PC-3 (cell line): Measurements from ENCODE around the gene RIC8B. TPM values are rescaled to one million over a fixed set of nuclear protein-coding genes. Genes with fewer than 3 reads are reported as not detected.

Experiments
- ATAC-seq: fragments of 200-7000 bp; cut with Tn5 transposase; 2 replicates; pipeline ENCODE4 v1.9.1; 2020; ENCODE audit warnings: mild to moderate bottlenecking, moderate library complexity
- BruUV-seq: library from RNA; stranded (reverse); fragments of 400-500 nt; replicated peaks from 2 replicates; lab custom pipeline; 2021; lab: Mats Ljungman, UMichigan
- CTCF ChIA-PET: fragments of 300-600 bp; sonication (Branson Sonifier 250); formaldehyde crosslinking; loops from one replicate; lab custom pipeline; 2022; ENCODE audit warnings: antibody characterized with exemption; lab: Charles Lee
- POLR2A ChIA-PET: fragments of 300-600 bp; sonication (Branson Sonifier 250); formaldehyde crosslinking; loops from one replicate; lab custom pipeline; 2022; ENCODE audit warnings: antibody characterized with exemption; ENCODE audit not compliant: unreplicated experiment; lab: Charles Lee
- DNase-seq: peaks from one replicate; pipeline ENCODE4 v3.0.0-alpha.2; 2015
- H2AFZ ChIP-seq: fragments of 300-600 bp; sonication (generic); 2 replicates; pipeline ENCODE4 v1.6.0; 2016; ENCODE audit warnings: antibody characterized with exemption, low read length
- H3F3A ChIP-seq: fragments of 300-600 bp; sonication (generic); one replicate; pipeline ENCODE4 v1.6.0; 2017; ENCODE audit warnings: antibody characterized with exemption, low read length, control low read depth, mild to moderate bottlenecking; ENCODE audit not compliant: unreplicated experiment
- H3K27ac ChIP-seq: fragments of 300-600 bp; sonication (generic); 2 replicates; pipeline ENCODE4 v1.5.1; 2016; ENCODE audit warnings: mild to moderate bottlenecking, low read length
- H3K27me3 ChIP-seq: fragments of 300-600 bp; sonication (generic); 2 replicates; pipeline ENCODE4 v1.6.1; 2016; ENCODE audit warnings: low read length, mixed read lengths
- H3K36me3 ChIP-seq: fragments of 300-600 bp; sonication (generic); 2 replicates; pipeline ENCODE4 v1.6.1; 2016; ENCODE audit warnings: low read depth, mixed run types, low read length, mixed read lengths
- H3K4me1 ChIP-seq: fragments of 300-600 bp; sonication (generic); 2 replicates; pipeline ENCODE4 v1.5.1; 2016; ENCODE audit warnings: low read length; ENCODE audit not compliant: insufficient read depth
- H3K4me2 ChIP-seq: fragments of 300-600 bp; sonication (generic); 2 replicates; pipeline ENCODE4 v1.6.0; 2016; ENCODE audit warnings: low read length
- H3K4me3 ChIP-seq: fragments of 300-600 bp; sonication (generic); 2 replicates; pipeline ENCODE4 v1.5.1; 2016; ENCODE audit warnings: mild to moderate bottlenecking, low read length, mixed read lengths
- H3K79me2 ChIP-seq: fragments of 300-600 bp; sonication (generic); 2 replicates; pipeline ENCODE4 v1.6.1; 2017; ENCODE audit warnings: low read length, mixed read lengths
- H3K9ac ChIP-seq: fragments of 300-600 bp; sonication (generic); 2 replicates; pipeline ENCODE4 v1.6.0; 2016; ENCODE audit warnings: mild to moderate bottlenecking, low read length
- H3K9me2 ChIP-seq: fragments of 300-600 bp; sonication (generic); replicated peaks from 2 replicates; pipeline ENCODE4 v1.6.1; 2016; ENCODE audit warnings: mixed run types, low read length, mixed read lengths
- H3K9me3 ChIP-seq: fragments of 300-600 bp; sonication (generic); 2 replicates; pipeline ENCODE4 v1.6.1; 2016; ENCODE audit warnings: low read length, mixed read lengths
- H4K20me1 ChIP-seq: fragments of 300-600 bp; sonication (generic); 2 replicates; pipeline ENCODE4 v1.6.1; 2016; ENCODE audit warnings: low read length, mixed read lengths
- EZH2 ChIP-seq: fragments of 300-600 bp; sonication (generic); IDR thresholded peaks from one replicate; pipeline ENCODE4 v1.6.1; 2017; ENCODE audit warnings: antibody characterized with exemption, mild to moderate bottlenecking, low read length; ENCODE audit not compliant: unreplicated experiment
- EZH2phosphoT487 ChIP-seq: fragments of 300-600 bp; sonication (generic); IDR thresholded peaks from 2 replicates; pipeline ENCODE4 v1.6.1; 2018; ENCODE audit warnings: mild to moderate bottlenecking, antibody characterized with exemption, low read length, borderline replicate concordance
- intact Hi-C: fragments of 100-400 bp; cut with micrococcal nuclease; formaldehyde crosslinking; loops from 2 replicates; pipeline ENCODE4 v1.9.0; 2023
- total RNA-seq: library from RNA; depleted of rRNA; stranded (reverse); fragments of >200 nt; gene quantifications from 2 replicates; pipeline ENCODE4 v1.2.3, GENCODE V29; 2014
- TF ChIP-seq, protein P1 (sequence below): fragments of 300-600 bp; sonication (generic); conservative IDR thresholded peaks from 2 replicates; pipeline ENCODE4 v1.5.1; 2017; ENCODE audit warnings: antibody characterized with exemption, low read depth, mild to moderate bottlenecking, low read length

The RIC8B gene
- total RNA-seq, 1 experiment from 2014 or later: 8.6 TPM

DNA sequence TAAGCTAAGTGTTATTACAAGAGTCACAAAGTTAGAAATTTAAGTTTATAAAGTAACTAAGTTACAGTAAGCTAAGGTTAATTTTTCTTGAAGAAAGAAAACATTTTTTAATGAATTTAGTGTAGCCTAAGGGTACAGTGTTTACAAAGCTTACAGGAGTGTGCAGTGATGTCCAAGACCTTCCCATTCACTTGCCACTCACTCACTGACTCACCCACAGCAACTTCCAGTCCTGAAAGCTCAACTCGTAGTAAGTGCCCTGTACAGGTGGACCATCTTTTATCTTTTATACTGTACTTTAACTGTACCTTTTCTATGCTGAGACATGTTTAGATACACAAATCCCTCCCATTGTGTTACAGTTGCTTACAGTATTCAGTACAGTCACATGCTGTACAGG, 120.3 kb downstream of the RIC8B start:
- peak; percentile 33 for DNase-seq
- Histone ChIP-seq H3K36me3 (no peaks in the 10 kb centered on the region), H2AFZ (no peak overlapping the region), H3K9me3 (no peaks in the 10 kb centered on the region), H3K27ac (no peak overlapping the region), H3K79me2 (no peaks in the 10 kb centered on the region), H3K9ac (no peak overlapping the region), H3K4me1 (no peaks in the 10 kb centered on the region), H3K27me3 (no peaks in the 10 kb centered on the region), H4K20me1 (no peaks in the 10 kb centered on the region), H3F3A (no peaks in the 10 kb centered on the region), H3K4me2 (no peak overlapping the region), H3K9me2 (no peaks in the 10 kb centered on the region), H3K4me3 (no peak overlapping the region)
- peak; percentile 76 for ATAC-seq
- no TSS peak for BruUV-seq
- intact Hi-C loops: loop anchor here (5.0 kb wide), 1 partner anchor 32 kb away; no protein-coding TSS in a partner anchor
- no peak for TF ChIP-seq EZH2
- ChIA-PET CTCF (interaction anchor here (0.8 kb wide), 1 partner anchor 54 kb away, joined by 3 read pairs; no protein-coding TSS in a partner anchor), POLR2A (interaction anchor here (0.6 kb wide), 1 partner anchor 1104 kb away, joined by 3 read pairs; no protein-coding TSS in a partner anchor)

DNA sequence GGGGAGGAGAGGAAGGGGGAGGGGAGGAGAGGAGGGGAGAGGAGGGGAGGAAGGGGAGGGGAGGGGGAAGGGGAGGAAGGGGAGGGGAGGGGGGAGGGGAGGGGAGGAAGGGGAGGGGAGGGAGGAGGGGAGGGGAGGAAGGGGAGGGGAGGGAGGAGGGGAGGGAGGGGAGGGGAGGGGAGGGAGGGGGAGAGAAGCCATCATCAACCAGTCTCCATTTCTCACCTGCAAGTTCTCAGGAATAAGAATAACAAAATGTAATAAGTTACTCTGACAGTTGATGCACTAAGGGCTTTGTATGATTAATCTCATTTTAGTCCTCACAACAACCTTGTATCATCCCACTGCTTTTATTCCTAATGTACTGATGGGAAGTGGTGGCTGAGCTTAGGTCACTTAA, 122.1 kb downstream of the RIC8B start:
- DNase-seq (no peak), ATAC-seq (no peak)
- ChIA-PET POLR2A (no interaction called here), CTCF (interaction anchor here (1.1 kb wide), 1 partner anchor 540 kb away, joined by 3 read pairs; no protein-coding TSS in a partner anchor)
- Histone ChIP-seq H3K36me3 (no peaks in the 10 kb centered on the region), H3K4me1 (no peaks in the 10 kb centered on the region), H3K9me3 (no peaks in the 10 kb centered on the region), H2AFZ (no peak overlapping the region), H3K9me2 (no peaks in the 10 kb centered on the region), H3K27ac (no peak overlapping the region), H3K9ac (no peak overlapping the region), H3K4me3 (no peak overlapping the region), H3K27me3 (no peaks in the 10 kb centered on the region), H3F3A (no peaks in the 10 kb centered on the region), H3K79me2 (no peaks in the 10 kb centered on the region), H3K4me2 (no peak overlapping the region), H4K20me1 (no peaks in the 10 kb centered on the region)
- no TSS peak for BruUV-seq
- intact Hi-C loops: loop anchor here (1.0 to 5.0 kb wide), 2 partner anchors 34 to 510 kb away; no protein-coding TSS in a partner anchor
- TF ChIP-seq, protein P1, sequence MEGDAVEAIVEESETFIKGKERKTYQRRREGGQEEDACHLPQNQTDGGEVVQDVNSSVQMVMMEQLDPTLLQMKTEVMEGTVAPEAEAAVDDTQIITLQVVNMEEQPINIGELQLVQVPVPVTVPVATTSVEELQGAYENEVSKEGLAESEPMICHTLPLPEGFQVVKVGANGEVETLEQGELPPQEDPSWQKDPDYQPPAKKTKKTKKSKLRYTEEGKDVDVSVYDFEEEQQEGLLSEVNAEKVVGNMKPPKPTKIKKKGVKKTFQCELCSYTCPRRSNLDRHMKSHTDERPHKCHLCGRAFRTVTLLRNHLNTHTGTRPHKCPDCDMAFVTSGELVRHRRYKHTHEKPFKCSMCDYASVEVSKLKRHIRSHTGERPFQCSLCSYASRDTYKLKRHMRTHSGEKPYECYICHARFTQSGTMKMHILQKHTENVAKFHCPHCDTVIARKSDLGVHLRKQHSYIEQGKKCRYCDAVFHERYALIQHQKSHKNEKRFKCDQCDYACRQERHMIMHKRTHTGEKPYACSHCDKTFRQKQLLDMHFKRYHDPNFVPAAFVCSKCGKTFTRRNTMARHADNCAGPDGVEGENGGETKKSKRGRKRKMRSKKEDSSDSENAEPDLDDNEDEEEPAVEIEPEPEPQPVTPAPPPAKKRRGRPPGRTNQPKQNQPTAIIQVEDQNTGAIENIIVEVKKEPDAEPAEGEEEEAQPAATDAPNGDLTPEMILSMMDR: no peak
- TF ChIP-seq EZH2 (no peak), EZH2phosphoT487 (no peak)

GRCh38 chr12:106897082-106897481, 122.6 kb downstream of the RIC8B start:
- Histone ChIP-seq H3K4me1 (no peaks in the 10 kb centered on the region), H3K9me2 (no peaks in the 10 kb centered on the region), H4K20me1 (no peaks in the 10 kb centered on the region), H2AFZ (no peak overlapping the region), H3K79me2 (no peaks in the 10 kb centered on the region), H3K4me3 (no peak overlapping the region), H3K36me3 (no peaks in the 10 kb centered on the region), H3K9ac (no peak overlapping the region), H3F3A (no peaks in the 10 kb centered on the region), H3K27me3 (no peaks in the 10 kb centered on the region), H3K9me3 (no peaks in the 10 kb centered on the region), H3K4me2 (no peak overlapping the region), H3K27ac (no peak overlapping the region)
- BruUV-seq: no TSS peak
- intact Hi-C loops: loop anchor here (1.0 to 5.0 kb wide), 2 partner anchors 35 to 511 kb away; no protein-coding TSS in a partner anchor
- POLR2A ChIA-PET: no interaction called here
- peak; percentile 50 for DNase-seq
- CTCF ChIA-PET: interaction anchor here (0.6 to 1.1 kb wide), 2 partner anchors 123 to 540 kb away, joined by 3 to 4 read pairs; no protein-coding TSS in a partner anchor
- TF ChIP-seq, protein P1: peak; percentile 48; the same call in 1 of the 2 replicates
- TF ChIP-seq EZH2phosphoT487 (no peak), EZH2 (no peak)
- ATAC-seq: peak; percentile 21; the same call in 1 of the 2 replicates
